ENCODE results near the gene KRTAP4-4.
"Not testable (repeated sequence)": the region's sequence is repeated elsewhere in the genome, so short reads cannot be mapped to it uniquely, and the experiment has no call there.

KRTAP4-4 gene

GRCh38 chr17:41160648-41161047, at the start of gene KRTAP4-4:
TSS of gene KRTAP4-4 (minus strand) at chr17:41160748. CDS start at chr17:41160691, 57 bp downstream.
- in situ Hi-C loops (cut with MboI; ENCODE audit: low sequenced_read_pairs): no loop called here

GRCh38 chr17:41199421-41200078, 39.0 kb upstream of the KRTAP4-4 start:
- in situ Hi-C loops (cut with MboI; ENCODE audit: low sequenced_read_pairs): no loop called here

GRCh38 chr17:41196068-41196467, 35.5 kb upstream of the KRTAP4-4 start:
- in situ Hi-C loops (cut with MboI; ENCODE audit: low sequenced_read_pairs): no loop called here

- in situ Hi-C loops (cut with MboI; ENCODE audit: low sequenced_read_pairs): no loop called here
Measured at GRCh38 chr17:41190328-41190727, 29.8 kb upstream of the KRTAP4-4 start.

- in situ Hi-C loops (cut with MboI; ENCODE audit: low sequenced_read_pairs): not testable (repeated sequence)
Measured at GRCh38 chr17:41189837-41190318, 29.3 kb upstream of the KRTAP4-4 start, which contains the start of gene KRTAP9-1. TSS of gene KRTAP9-1 (plus strand) at chr17:41189887. CDS start at chr17:41189887, 0 bp downstream.

- in situ Hi-C loops (cut with MboI; ENCODE audit: low sequenced_read_pairs): no loop called here
Measured at GRCh38 chr17:41186872-41187271, 26.3 kb upstream of the KRTAP4-4 start.

- in situ Hi-C loops (cut with MboI; ENCODE audit: low sequenced_read_pairs): no loop called here
Measured at GRCh38 chr17:41185001-41185400, 24.5 kb upstream of the KRTAP4-4 start.

GRCh38 chr17:41184480-41184961, 24.0 kb upstream of the KRTAP4-4 start, which contains the start of gene KRTAP4-1:
TSS of gene KRTAP4-1 (minus strand) at chr17:41184911. CDS start at chr17:41184854, 57 bp downstream.
- in situ Hi-C loops (cut with MboI; ENCODE audit: low sequenced_read_pairs): no loop called here

- in situ Hi-C loops (cut with MboI; ENCODE audit: low sequenced_read_pairs): no loop called here
Measured at GRCh38 chr17:41178843-41179616, 18.5 kb upstream of the KRTAP4-4 start.

- in situ Hi-C loops (cut with MboI; ENCODE audit: low sequenced_read_pairs): no loop called here
Measured at GRCh38 chr17:41178341-41178740, 17.8 kb upstream of the KRTAP4-4 start.

GRCh38 chr17:41177727-41178271, 17.3 kb upstream of the KRTAP4-4 start, which contains the start of gene KRTAP4-2:
TSS of gene KRTAP4-2 (minus strand) at chr17:41178221. CDS start at chr17:41178164, 57 bp downstream.
- in situ Hi-C loops (cut with MboI; ENCODE audit: low sequenced_read_pairs): no loop called here

- in situ Hi-C loops (cut with MboI; ENCODE audit: low sequenced_read_pairs): no loop called here
Measured at GRCh38 chr17:41176744-41177387, 16.3 kb upstream of the KRTAP4-4 start.

- in situ Hi-C loops (cut with MboI; ENCODE audit: low sequenced_read_pairs): no loop called here
Measured at GRCh38 chr17:41171886-41172285, 11.3 kb upstream of the KRTAP4-4 start.

GRCh38 chr17:41168121-41168520, 7.6 kb upstream of the KRTAP4-4 start, which contains the start of gene KRTAP4-3:
TSS of gene KRTAP4-3 (minus strand) at chr17:41168221. CDS start at chr17:41168172, 49 bp downstream.
- in situ Hi-C loops (cut with MboI; ENCODE audit: low sequenced_read_pairs): no loop called here

GRCh38 chr17:41167561-41167960, 7.0 kb upstream of the KRTAP4-4 start:
- in situ Hi-C loops (cut with MboI; ENCODE audit: low sequenced_read_pairs): no loop called here

GRCh38 chr17:41163828-41164227, 3.3 kb upstream of the KRTAP4-4 start:
- in situ Hi-C loops (cut with MboI; ENCODE audit: low sequenced_read_pairs): no loop called here

GRCh38 chr17:41160190-41160589, 358 bp downstream of the KRTAP4-4 start:
- in situ Hi-C loops (cut with MboI; ENCODE audit: low sequenced_read_pairs): not testable (repeated sequence)

- in situ Hi-C loops (cut with MboI; ENCODE audit: low sequenced_read_pairs): no loop called here
Measured at GRCh38 chr17:41153856-41154255, 6.7 kb downstream of the KRTAP4-4 start.

GRCh38 chr17:41151525-41151924, 9.0 kb downstream of the KRTAP4-4 start:
- in situ Hi-C loops (cut with MboI; ENCODE audit: low sequenced_read_pairs): no loop called here

- in situ Hi-C loops (cut with MboI; ENCODE audit: low sequenced_read_pairs): no loop called here
Measured at GRCh38 chr17:41150026-41150425, 10.5 kb downstream of the KRTAP4-4 start.

GRCh38 chr17:41149652-41149985, 10.9 kb downstream of the KRTAP4-4 start, which contains the start of gene KRTAP4-5:
TSS of gene KRTAP4-5 (minus strand) at chr17:41149825. CDS start at chr17:41149767, 58 bp downstream.
- in situ Hi-C loops (cut with MboI; ENCODE audit: low sequenced_read_pairs): no loop called here
